NT2/D1 (cell line): ENCODE results near the gene IPO5.

Experiments
- YY1 ChIP-seq: IDR thresholded peaks from 2 replicates; pipeline ENCODE4 v1.6.1; 2011; ENCODE audit not compliant: insufficient read length, insufficient read depth
- ZNF274 ChIP-seq: IDR thresholded peaks from 2 replicates; pipeline ENCODE4 v1.6.1; 2011; ENCODE audit warnings: mild to moderate bottlenecking, low read depth, low read length

- no peak for TF ChIP-seq ZNF274
- no peak for TF ChIP-seq YY1
These were observed 86.5 kb downstream of the IPO5 start for GRCh38 chr13:98039964-98040363.
